Ishikawa (cell line): ENCODE results near the gene CKAP4.

ENCODE experiments used
- CEBPB ChIP-seq: IDR thresholded peaks from 2 replicates; pipeline ENCODE4 v1.6.1; 2012
- TF ChIP-seq, protein P1 (sequence below): IDR thresholded peaks from 2 replicates; pipeline ENCODE4 v1.6.1; 2012; ENCODE audit warnings: low read depth, mild to moderate bottlenecking

DNA sequence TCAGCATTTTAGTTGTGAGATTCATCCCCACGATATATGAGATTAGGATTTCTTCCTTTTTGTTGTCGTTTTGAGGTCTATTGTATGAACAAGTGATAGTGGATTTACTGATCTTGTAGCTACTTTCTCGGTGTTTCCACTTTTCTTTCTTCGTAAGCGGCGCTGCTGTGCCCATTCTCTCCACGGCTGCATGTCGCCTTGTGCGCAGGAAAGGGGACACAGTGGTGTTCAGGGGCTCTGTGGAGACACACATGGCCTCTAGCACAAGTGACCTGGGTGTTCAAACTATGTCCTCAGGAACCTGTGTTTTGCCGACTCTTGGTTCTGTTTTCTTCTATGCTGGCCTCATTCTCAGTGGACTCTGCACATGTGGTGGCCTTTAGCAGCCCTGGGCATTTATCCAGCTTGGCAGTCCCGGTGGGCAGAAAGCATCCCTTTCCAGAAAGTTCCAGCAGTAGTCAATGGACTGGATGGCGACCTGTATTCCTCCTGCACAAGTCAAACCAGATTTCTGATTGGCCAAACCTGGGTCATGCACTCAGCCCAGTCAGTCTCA is 18.7 kb downstream of the CKAP4 start:
- TF ChIP-seq, protein P1, sequence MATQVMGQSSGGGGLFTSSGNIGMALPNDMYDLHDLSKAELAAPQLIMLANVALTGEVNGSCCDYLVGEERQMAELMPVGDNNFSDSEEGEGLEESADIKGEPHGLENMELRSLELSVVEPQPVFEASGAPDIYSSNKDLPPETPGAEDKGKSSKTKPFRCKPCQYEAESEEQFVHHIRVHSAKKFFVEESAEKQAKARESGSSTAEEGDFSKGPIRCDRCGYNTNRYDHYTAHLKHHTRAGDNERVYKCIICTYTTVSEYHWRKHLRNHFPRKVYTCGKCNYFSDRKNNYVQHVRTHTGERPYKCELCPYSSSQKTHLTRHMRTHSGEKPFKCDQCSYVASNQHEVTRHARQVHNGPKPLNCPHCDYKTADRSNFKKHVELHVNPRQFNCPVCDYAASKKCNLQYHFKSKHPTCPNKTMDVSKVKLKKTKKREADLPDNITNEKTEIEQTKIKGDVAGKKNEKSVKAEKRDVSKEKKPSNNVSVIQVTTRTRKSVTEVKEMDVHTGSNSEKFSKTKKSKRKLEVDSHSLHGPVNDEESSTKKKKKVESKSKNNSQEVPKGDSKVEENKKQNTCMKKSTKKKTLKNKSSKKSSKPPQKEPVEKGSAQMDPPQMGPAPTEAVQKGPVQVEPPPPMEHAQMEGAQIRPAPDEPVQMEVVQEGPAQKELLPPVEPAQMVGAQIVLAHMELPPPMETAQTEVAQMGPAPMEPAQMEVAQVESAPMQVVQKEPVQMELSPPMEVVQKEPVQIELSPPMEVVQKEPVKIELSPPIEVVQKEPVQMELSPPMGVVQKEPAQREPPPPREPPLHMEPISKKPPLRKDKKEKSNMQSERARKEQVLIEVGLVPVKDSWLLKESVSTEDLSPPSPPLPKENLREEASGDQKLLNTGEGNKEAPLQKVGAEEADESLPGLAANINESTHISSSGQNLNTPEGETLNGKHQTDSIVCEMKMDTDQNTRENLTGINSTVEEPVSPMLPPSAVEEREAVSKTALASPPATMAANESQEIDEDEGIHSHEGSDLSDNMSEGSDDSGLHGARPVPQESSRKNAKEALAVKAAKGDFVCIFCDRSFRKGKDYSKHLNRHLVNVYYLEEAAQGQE = no peak
- TF ChIP-seq CEBPB = no peak
